GM21619 (cell line): ENCODE data around the gene ELMO1.

ENCODE experiments used
- ATAC-seq: cut with Tn5 transposase; IDR thresholded peaks from one replicate; pipeline ENCODE4 v1.9.1; 2021; ENCODE audit not compliant: unreplicated experiment

The ELMO1 gene

GRCh38 chr7:36814311-36814710, 634.4 kb downstream of the ELMO1 start:
- ATAC-seq: no peak

DNA sequence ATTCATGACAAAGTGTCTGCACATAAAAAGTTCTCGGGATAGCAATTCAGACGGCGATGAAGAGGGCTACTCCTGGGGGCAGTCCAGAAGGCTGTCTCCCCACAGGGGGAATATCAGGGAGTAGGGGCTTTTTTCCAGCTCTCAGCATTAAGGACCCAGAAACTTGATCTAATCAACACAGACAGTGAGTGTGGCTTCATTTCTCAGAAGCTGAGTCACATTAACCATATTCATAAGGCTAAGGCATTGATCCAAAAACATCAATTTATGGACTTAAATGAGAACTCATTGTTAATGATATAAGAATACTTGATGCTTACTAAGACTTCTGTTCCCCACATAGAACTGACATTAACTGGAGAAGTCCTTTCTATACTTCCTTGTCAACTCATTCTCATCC, 636.9 kb downstream of the ELMO1 start:
- ATAC-seq: no peak

DNA sequence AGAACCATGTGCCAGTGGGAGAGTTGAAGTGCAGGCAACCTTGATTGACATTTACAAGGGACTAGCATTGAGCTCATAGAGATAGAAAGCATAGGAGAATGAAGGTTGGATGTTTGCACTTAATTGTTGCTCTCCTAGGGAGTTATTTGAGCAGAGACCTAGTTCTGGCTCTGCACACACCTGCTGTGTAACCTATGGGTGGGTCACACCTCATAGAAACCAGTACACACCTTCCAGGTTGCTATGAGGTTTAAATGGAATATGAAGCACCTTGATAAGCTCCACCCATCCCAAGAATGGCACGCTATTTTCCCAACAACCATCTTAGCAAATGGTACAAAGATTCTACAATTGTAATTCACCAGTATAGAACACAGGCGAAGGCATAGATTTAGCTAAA, 638.2 kb downstream of the ELMO1 start:
- no peak for ATAC-seq

DNA sequence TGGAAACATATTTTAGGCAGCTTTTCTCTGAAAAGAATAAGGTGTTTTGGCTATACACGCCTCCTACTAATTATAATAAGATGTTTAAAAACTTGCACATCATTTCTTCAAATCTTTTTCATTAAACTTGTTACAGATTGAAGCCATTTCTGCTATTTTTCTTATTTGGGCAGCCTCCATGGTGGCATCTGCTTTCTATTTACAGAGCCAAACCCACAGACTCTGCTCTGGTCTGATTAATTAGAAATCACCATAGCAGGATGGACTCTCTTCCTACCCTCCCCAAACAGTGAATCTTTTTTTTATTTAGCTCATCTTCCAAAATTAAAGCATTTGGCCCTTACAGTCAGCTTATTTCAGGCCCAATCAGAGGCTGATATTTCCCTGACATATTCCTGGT, 638.6 kb downstream of the ELMO1 start:
- ATAC-seq: no peak

DNA sequence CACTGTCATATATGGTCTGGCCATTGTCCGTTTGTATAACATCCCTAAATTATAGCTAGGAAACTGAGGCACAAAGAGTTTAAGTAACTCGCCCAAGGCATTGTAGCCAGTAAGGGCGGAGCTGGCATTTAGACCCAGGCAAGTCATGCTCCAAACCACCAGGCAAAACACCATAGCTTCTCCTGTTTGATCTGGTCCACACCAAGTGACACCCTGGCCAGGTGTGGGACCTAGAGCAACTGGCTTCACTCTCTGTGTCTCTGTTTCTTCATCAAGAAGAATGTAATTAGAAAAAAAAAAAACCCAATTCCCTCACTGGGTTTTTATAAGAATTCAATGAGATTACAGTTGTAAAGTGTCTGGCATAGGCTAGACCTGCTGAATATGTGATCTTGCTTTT, 639.2 kb downstream of the ELMO1 start:
- ATAC-seq: no peak

DNA sequence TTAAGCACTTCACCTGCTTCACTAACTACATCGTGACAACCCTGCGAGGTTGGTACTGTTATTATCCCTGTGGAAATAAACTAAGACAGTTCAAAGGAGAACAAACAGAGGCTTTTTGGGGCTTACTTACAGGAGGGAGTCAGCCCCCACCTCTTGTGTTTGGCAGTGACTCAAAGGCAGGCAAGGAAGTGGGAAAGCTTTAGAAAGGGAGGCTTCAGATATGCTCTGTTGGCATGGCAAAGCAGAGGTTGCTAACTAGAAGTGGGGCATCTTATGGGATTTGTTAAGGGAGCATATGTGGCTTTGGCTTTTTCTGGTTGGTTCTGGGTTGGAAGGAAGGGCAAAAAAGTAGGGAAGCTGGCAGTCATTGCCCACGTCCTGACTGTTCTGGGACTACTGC, 639.6 kb downstream of the ELMO1 start:
- ATAC-seq: no peak

DNA sequence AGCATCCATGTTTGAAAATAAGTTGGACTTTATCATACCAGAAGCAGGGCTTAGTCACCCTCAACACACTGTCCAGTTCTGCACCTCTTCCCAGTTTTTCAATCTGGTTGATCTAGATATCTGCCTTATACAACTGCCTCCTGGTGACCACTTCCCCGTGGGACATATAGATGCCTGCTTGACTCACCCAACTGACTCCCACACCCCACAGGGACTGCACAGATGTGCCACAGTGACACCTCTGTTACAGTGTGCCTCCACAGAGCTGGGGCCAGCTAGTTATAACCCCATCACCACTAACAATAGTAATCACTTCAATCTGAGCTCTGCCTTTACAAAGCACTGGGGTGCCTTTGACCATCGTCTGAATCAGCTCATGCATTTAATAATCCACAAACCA, 641.8 kb downstream of the ELMO1 start:
- no peak for ATAC-seq
